DOHH2 (cell line): ENCODE results near the gene LTO1.

Experiments
- EZH2phosphoT487 ChIP-seq: fragments of 200-600 bp; sonication (generic); IDR thresholded peaks from 2 replicates; pipeline ENCODE4 v1.6.1; 2017; ENCODE audit warnings: borderline replicate concordance, mild to moderate bottlenecking, antibody characterized with exemption, low read length, moderate library complexity, mixed read lengths
- TF ChIP-seq, protein P1 (sequence below): fragments of 200-600 bp; sonication (generic); IDR thresholded peaks from one replicate; pipeline ENCODE4 v1.5.1; 2014; ENCODE audit warnings: antibody characterized with exemption, mild to moderate bottlenecking, low read depth, low read length; ENCODE audit not compliant: poor library complexity, severe bottlenecking

DNA sequence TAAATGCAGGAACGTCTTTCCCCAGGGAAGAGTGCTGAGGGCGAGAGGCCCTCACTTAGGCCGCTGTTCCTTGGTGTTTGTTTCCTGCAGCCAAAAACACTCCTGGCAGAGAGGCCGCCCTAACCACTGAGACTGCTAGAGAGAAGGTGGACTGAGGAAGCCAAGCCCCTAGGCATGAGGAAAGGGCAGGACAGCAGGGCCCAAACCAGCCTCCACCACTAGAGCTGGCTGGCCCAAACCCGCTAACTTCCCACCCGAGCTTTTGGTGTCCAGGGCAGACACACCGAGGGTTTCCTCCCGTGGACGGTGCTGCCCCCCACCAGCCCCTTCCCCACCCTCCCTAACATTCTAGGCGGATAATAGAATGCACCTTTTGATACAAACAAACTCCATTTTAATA, 22.7 kb upstream of the LTO1 start:
- TF ChIP-seq, protein P1, sequence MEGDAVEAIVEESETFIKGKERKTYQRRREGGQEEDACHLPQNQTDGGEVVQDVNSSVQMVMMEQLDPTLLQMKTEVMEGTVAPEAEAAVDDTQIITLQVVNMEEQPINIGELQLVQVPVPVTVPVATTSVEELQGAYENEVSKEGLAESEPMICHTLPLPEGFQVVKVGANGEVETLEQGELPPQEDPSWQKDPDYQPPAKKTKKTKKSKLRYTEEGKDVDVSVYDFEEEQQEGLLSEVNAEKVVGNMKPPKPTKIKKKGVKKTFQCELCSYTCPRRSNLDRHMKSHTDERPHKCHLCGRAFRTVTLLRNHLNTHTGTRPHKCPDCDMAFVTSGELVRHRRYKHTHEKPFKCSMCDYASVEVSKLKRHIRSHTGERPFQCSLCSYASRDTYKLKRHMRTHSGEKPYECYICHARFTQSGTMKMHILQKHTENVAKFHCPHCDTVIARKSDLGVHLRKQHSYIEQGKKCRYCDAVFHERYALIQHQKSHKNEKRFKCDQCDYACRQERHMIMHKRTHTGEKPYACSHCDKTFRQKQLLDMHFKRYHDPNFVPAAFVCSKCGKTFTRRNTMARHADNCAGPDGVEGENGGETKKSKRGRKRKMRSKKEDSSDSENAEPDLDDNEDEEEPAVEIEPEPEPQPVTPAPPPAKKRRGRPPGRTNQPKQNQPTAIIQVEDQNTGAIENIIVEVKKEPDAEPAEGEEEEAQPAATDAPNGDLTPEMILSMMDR, result no peak
- TF ChIP-seq EZH2phosphoT487, result no peak
